AG04449 (cell line): ENCODE measurements around the gene GSC.

Source experiments
- CTCF ChIA-PET: fragments of 350-600 bp; formaldehyde crosslinking; extraction: SDS; loops from one replicate; lab custom pipeline; 2021; ENCODE audit warnings: antibody characterized with exemption; lab: Yijun Ruan, JAX
- POLR2A ChIA-PET: fragments of 400-600, 350-600 bp; formaldehyde crosslinking; extraction: SDS; loops from one replicate; lab custom pipeline; 2020; ENCODE audit warnings: antibody characterized with exemption, inconsistent platforms; lab: Yijun Ruan, JAX
- DNase-seq: peaks from one replicate; pipeline ENCODE4 v3.0.0-alpha.2; 2010; ENCODE audit warnings: low read depth, low spot score
- H3K4me3 ChIP-seq: 2 replicates; pipeline ENCODE4 v1.5.1; 2011; ENCODE audit warnings: low read depth, mild to moderate bottlenecking, control low read depth, low read length
- TF ChIP-seq, protein P1 (sequence below): IDR thresholded peaks from one replicate; pipeline ENCODE4 v1.5.1; 2011; ENCODE audit warnings: mild to moderate bottlenecking, moderate library complexity, low read length, control low read depth, inconsistent platforms; ENCODE audit not compliant: insufficient read depth; ENCODE audit errors: missing control alignments

GSC gene

GRCh38 chr14:94779713-94780112, 9.8 kb upstream of the GSC start:
- no peak overlapping the region for H3K4me3 ChIP-seq
- POLR2A ChIA-PET: no interaction called here
- DNase-seq: no peak
- CTCF ChIA-PET: no interaction called here
- TF ChIP-seq, protein P1, sequence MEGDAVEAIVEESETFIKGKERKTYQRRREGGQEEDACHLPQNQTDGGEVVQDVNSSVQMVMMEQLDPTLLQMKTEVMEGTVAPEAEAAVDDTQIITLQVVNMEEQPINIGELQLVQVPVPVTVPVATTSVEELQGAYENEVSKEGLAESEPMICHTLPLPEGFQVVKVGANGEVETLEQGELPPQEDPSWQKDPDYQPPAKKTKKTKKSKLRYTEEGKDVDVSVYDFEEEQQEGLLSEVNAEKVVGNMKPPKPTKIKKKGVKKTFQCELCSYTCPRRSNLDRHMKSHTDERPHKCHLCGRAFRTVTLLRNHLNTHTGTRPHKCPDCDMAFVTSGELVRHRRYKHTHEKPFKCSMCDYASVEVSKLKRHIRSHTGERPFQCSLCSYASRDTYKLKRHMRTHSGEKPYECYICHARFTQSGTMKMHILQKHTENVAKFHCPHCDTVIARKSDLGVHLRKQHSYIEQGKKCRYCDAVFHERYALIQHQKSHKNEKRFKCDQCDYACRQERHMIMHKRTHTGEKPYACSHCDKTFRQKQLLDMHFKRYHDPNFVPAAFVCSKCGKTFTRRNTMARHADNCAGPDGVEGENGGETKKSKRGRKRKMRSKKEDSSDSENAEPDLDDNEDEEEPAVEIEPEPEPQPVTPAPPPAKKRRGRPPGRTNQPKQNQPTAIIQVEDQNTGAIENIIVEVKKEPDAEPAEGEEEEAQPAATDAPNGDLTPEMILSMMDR: no peak

GRCh38 chr14:94775871-94776210, 5.9 kb upstream of the GSC start:
- no peak overlapping the region for H3K4me3 ChIP-seq
- ChIA-PET CTCF (interaction anchor here (0.8 kb wide), 1 partner anchor 86 kb away, joined by 4 read pairs; no protein-coding TSS in a partner anchor), POLR2A (no interaction called here)
- TF ChIP-seq, protein P1: no peak
- DNase-seq: no peak

DNA sequence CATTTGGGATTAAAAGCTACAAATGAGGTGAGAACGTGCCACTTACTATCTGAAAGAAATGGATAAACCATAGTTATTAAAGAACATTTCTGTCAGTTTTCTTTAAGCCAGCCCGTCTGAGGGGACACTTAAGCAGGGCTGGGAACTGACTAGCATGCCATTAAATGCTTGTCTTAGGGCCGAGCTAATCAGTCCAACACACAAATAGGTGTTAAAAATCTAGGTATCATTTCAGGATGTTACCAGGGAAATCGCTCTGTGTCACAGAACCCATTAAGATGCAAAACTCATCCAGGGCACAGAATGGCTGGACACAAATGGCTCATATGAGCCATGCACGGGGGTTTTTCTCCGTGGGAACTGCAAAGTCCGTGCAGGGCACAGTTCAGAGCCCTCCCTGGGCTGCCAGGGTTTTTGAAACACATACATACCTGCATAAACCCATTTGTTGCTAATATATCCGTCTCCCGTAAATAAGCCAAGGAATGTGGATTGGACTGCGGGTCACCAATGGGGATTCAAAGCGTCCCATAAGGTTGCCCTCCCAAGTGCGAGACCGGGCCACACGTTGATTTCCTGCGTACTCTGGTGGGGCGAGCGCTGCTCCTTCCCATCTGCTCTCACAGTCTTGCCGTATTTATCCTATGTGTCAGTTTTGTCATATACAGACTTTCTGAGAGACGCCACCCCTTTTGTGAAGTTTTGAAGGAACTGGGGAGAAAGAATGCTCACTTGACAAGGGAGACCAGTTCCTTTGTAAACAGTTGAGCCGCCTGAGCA, 5.4 kb upstream of the GSC start:
- DNase-seq: no peak
- POLR2A ChIA-PET: no interaction called here
- TF ChIP-seq, protein P1: no peak
- no peak overlapping the region for H3K4me3 ChIP-seq
- CTCF ChIA-PET: no interaction called here

DNA sequence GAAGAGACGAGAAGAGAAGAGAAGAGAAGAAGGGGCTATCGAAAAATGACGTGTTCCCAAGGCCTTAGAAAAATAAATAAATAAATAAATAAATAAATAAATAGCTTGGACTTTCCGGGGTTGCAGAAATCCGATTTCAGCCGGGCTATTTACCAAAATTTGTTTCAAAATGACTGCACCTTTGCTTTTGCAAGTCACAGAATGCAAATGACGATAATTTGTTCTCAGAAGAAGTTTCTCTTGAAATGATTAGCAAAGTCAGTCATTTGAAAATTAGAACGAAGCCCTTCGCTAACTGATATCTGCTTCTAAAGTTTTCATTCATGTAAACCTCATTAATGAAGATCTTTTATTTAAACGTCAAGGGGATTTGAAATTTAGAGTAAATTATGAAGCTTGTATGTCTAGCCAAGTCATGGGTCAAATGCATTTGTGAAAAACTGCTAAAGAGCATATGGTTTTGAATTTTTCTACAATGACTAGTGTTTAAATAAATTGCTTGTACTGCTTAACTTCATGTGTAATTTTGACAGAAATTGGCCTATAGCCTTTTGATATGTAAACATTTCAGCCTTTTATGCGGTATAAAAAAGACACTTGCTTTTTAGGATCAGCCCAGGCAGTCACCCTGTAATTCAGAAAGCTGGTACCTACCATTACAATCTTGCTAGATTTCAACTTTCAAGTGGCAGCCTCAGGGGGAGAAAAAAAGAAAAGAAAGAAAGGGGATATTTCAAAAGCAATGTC, 4.6 kb upstream of the GSC start:
- no peak overlapping the region for H3K4me3 ChIP-seq
- DNase-seq: no peak
- CTCF ChIA-PET: no interaction called here
- TF ChIP-seq, protein P1: no peak
- POLR2A ChIA-PET: no interaction called here

DNA sequence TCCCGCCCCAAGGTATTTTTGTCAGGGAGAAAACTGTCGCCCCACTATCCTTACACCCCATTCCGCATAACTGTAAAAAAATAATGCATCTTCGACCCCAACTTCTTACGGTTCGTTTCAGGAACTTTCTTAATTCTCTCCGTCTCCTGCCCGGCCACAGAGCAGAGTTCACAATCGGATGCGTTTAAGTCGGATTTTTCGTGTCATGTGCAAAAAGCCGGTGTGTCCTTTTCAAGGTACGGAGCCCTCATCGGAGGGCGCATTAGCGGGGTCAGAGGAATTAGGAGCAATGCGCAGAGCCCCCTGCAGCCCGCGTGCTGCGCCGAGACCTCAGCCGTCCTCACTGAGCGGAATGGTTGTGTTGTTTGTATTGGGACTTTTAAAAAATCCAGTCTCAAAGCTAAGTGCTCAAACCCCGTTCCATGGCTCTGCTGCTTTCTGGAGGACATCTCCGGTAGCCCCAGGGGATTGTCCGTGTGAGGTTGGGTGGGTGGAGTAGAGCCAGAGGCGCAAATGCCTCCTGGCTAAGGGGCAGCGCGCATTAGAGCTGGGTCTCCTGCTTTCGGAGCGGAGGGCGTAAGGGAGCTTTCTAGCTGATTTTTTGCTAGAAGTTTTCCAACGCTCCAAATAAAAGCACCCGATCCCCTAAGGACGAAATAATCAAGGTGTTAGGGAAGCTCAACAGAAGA, 3.9 kb upstream of the GSC start:
- POLR2A ChIA-PET: no interaction called here
- CTCF ChIA-PET: interaction anchor here (1.1 kb wide), 1 partner anchor 25 kb away, joined by 3 read pairs; no protein-coding TSS in a partner anchor
- DNase-seq: no peak
- TF ChIP-seq, protein P1: no peak
- no peak overlapping the region for H3K4me3 ChIP-seq
